Measurements from ENCODE around the gene PIK3R5. TPM values are rescaled to one million over a fixed set of nuclear protein-coding genes. Genes with fewer than 3 reads are reported as not detected.
A peak's percentile ranks its signal among the peaks of the same experiment; 100 is the strongest.

The PIK3R5 gene
- 2.2 TPM for polyA plus RNA-seq (2013, experiment 1 of 2)
- polyA plus RNA-seq (2013, experiment 2 of 2), result 1.7 TPM

- WGBS (ENCODE audit: extremely low coverage, insufficient coverage, low lambda C conversion rate), result no CpG with 5 or more reads among the region's 72 CpGs
- Histone ChIP-seq H3K56ac (ENCODE audit: low read length) (peak within 1 kb of the TSS; percentile 86), H3K4ac (ENCODE audit: low read depth, low read length) (no peak within 1 kb of the TSS), H4K8ac (ENCODE audit: low read depth, low read length) (peak within 1 kb of the TSS; percentile 95), H3K79me2 (ENCODE audit: control insufficient read depth, insufficient read depth, low read length) (no peaks in the 10 kb centered on the region), H3K36me3 (ENCODE audit: control insufficient read depth, insufficient read depth, low read length) (no peaks in the 10 kb centered on the region), H3K23ac (ENCODE audit: low read length) (no peak within 1 kb of the TSS), H3K4me3 (ENCODE audit: low read length) (peak within 1 kb of the TSS; percentile 54), H3K27ac (ENCODE audit: low read depth, low read length) (no peak within 1 kb of the TSS), H2BK15ac (replicated peaks; ENCODE audit: low read depth) (no peak within 1 kb of the TSS), H2BK120ac (ENCODE audit: low read depth, low read length) (no peak within 1 kb of the TSS), H3K9ac (ENCODE audit: low read length) (peak within 1 kb of the TSS; percentile 74), H3K27me3 (ENCODE audit: insufficient read depth, low read length, poor library complexity) (no peaks in the 10 kb centered on the region), H2AK5ac (ENCODE audit: low read length) (no peak within 1 kb of the TSS), H3K4me1 (ENCODE audit: control insufficient read depth, low read depth, low read length) (no peaks in the 10 kb centered on the region), H4K5ac (ENCODE audit: low read length) (no peak within 1 kb of the TSS), H3K4me2 (ENCODE audit: low read length) (peak within 1 kb of the TSS; percentile 77), H2BK5ac (ENCODE audit: low read length) (no peak within 1 kb of the TSS), H3K79me1 (ENCODE audit: low read length) (no peaks in the 10 kb centered on the region), H3K18ac (ENCODE audit: low read length) (peak within 1 kb of the TSS; percentile 54)
- DNase-seq, result peak; percentile 87
Measured at GRCh38 chr17:8965394-8966168, at the start of gene PIK3R5. PIK3R5 (minus strand) TSS chr17:8965707; CDS start chr17:8911494, 54,213 bp downstream.

GRCh38 chr17:9011001-9011400, 45.5 kb upstream of the PIK3R5 start:
- H2BK5ac ChIP-seq (ENCODE audit: low read length), result no peak overlapping the region
- WGBS (ENCODE audit: extremely low coverage, insufficient coverage, low lambda C conversion rate), result no CpG with 5 or more reads among the region's 7 CpGs
- H3K79me2 ChIP-seq (ENCODE audit: control insufficient read depth, insufficient read depth, low read length), result no peaks in the 10 kb centered on the region
- H3K36me3 ChIP-seq (ENCODE audit: control insufficient read depth, insufficient read depth, low read length), result no peaks in the 10 kb centered on the region
- no peak overlapping the region for H4K5ac ChIP-seq (ENCODE audit: low read length)
- DNase-seq, result no peak
- no peak overlapping the region for H3K4me3 ChIP-seq (ENCODE audit: low read length)
- H3K23ac ChIP-seq (ENCODE audit: low read length), result no peak overlapping the region
- H4K8ac ChIP-seq (ENCODE audit: low read depth, low read length), result no peak overlapping the region
- H3K9ac ChIP-seq (ENCODE audit: low read length), result no peak overlapping the region
- peak overlapping the region; percentile 28 for H3K56ac ChIP-seq (ENCODE audit: low read length)
- H3K4me1 ChIP-seq (ENCODE audit: control insufficient read depth, low read depth, low read length), result peaks cover under 1% of the 10 kb centered on the region
- H2AK5ac ChIP-seq (ENCODE audit: low read length), result no peak overlapping the region
- no peak overlapping the region for H2BK15ac ChIP-seq (replicated peaks; ENCODE audit: low read depth)
- H3K4ac ChIP-seq (ENCODE audit: low read depth, low read length), result no peak overlapping the region
- peaks cover 6% of the 10 kb centered on the region for H3K27me3 ChIP-seq (ENCODE audit: insufficient read depth, low read length, poor library complexity)
- H2BK120ac ChIP-seq (ENCODE audit: low read depth, low read length), result no peak overlapping the region
- no peak overlapping the region for H3K4me2 ChIP-seq (ENCODE audit: low read length)
- no peak overlapping the region for H3K27ac ChIP-seq (ENCODE audit: low read depth, low read length)
- no peaks in the 10 kb centered on the region for H3K79me1 ChIP-seq (ENCODE audit: low read length)
- H3K18ac ChIP-seq (ENCODE audit: low read length), result no peak overlapping the region

GRCh38 chr17:9009737-9010136, 44.2 kb upstream of the PIK3R5 start:
- H3K27ac ChIP-seq (ENCODE audit: low read depth, low read length), result no peak overlapping the region
- H3K23ac ChIP-seq (ENCODE audit: low read length), result no peak overlapping the region
- H3K4me2 ChIP-seq (ENCODE audit: low read length), result no peak overlapping the region
- no peak overlapping the region for H2BK120ac ChIP-seq (ENCODE audit: low read depth, low read length)
- no peaks in the 10 kb centered on the region for H3K36me3 ChIP-seq (ENCODE audit: control insufficient read depth, insufficient read depth, low read length)
- H2BK15ac ChIP-seq (replicated peaks; ENCODE audit: low read depth), result no peak overlapping the region
- no peak overlapping the region for H3K18ac ChIP-seq (ENCODE audit: low read length)
- H4K8ac ChIP-seq (ENCODE audit: low read depth, low read length), result no peak overlapping the region
- H2AK5ac ChIP-seq (ENCODE audit: low read length), result no peak overlapping the region
- no peaks in the 10 kb centered on the region for H3K79me1 ChIP-seq (ENCODE audit: low read length)
- WGBS (ENCODE audit: extremely low coverage, insufficient coverage, low lambda C conversion rate), result no CpG with 5 or more reads among the region's 6 CpGs
- H3K9ac ChIP-seq (ENCODE audit: low read length), result no peak overlapping the region
- no peak overlapping the region for H3K56ac ChIP-seq (ENCODE audit: low read length)
- no peak overlapping the region for H4K5ac ChIP-seq (ENCODE audit: low read length)
- H3K4me3 ChIP-seq (ENCODE audit: low read length), result no peak overlapping the region
- H3K4ac ChIP-seq (ENCODE audit: low read depth, low read length), result no peak overlapping the region
- peaks cover 18% of the 10 kb centered on the region for H3K27me3 ChIP-seq (ENCODE audit: insufficient read depth, low read length, poor library complexity)
- no peak for DNase-seq
- H3K4me1 ChIP-seq (ENCODE audit: control insufficient read depth, low read depth, low read length), result no peaks in the 10 kb centered on the region
- no peaks in the 10 kb centered on the region for H3K79me2 ChIP-seq (ENCODE audit: control insufficient read depth, insufficient read depth, low read length)
- no peak overlapping the region for H2BK5ac ChIP-seq (ENCODE audit: low read length)

- H3K27me3 ChIP-seq (ENCODE audit: insufficient read depth, low read length, poor library complexity), result peaks cover 24% of the 10 kb centered on the region
Measured at GRCh38 chr17:9009096-9009495, 43.6 kb upstream of the PIK3R5 start.

GRCh38 chr17:9007052-9007714, 41.7 kb upstream of the PIK3R5 start:
- Histone ChIP-seq H3K4ac (ENCODE audit: low read depth, low read length) (no peak overlapping the region), H3K4me2 (ENCODE audit: low read length) (no peak overlapping the region), H4K5ac (ENCODE audit: low read length) (no peak overlapping the region), H2BK120ac (ENCODE audit: low read depth, low read length) (no peak overlapping the region), H2BK15ac (replicated peaks; ENCODE audit: low read depth) (no peak overlapping the region), H3K27ac (ENCODE audit: low read depth, low read length) (no peak overlapping the region), H3K79me2 (ENCODE audit: control insufficient read depth, insufficient read depth, low read length) (no peaks in the 10 kb centered on the region), H3K4me1 (ENCODE audit: control insufficient read depth, low read depth, low read length) (peaks cover 2% of the 10 kb centered on the region), H3K79me1 (ENCODE audit: low read length) (no peaks in the 10 kb centered on the region), H3K9ac (ENCODE audit: low read length) (no peak overlapping the region), H3K4me3 (ENCODE audit: low read length) (no peak overlapping the region), H3K36me3 (ENCODE audit: control insufficient read depth, insufficient read depth, low read length) (no peaks in the 10 kb centered on the region), H3K23ac (ENCODE audit: low read length) (no peak overlapping the region), H3K27me3 (ENCODE audit: insufficient read depth, low read length, poor library complexity) (peaks cover 35% of the 10 kb centered on the region), H4K8ac (ENCODE audit: low read depth, low read length) (no peak overlapping the region), H2BK5ac (ENCODE audit: low read length) (no peak overlapping the region), H3K18ac (ENCODE audit: low read length) (no peak overlapping the region), H3K56ac (ENCODE audit: low read length) (no peak overlapping the region), H2AK5ac (ENCODE audit: low read length) (no peak overlapping the region)
- DNase-seq, result no peak
- WGBS (ENCODE audit: extremely low coverage, insufficient coverage, low lambda C conversion rate), result no CpG with 5 or more reads among the region's 2 CpGs

More at GRCh38 chr17:9009096-9009495, 43.6 kb upstream of the PIK3R5 start:
- Histone ChIP-seq H4K5ac (ENCODE audit: low read length) (no peak overlapping the region), H3K4me1 (ENCODE audit: control insufficient read depth, low read depth, low read length) (no peaks in the 10 kb centered on the region), H2BK15ac (replicated peaks; ENCODE audit: low read depth) (no peak overlapping the region), H3K18ac (ENCODE audit: low read length) (no peak overlapping the region), H2BK5ac (ENCODE audit: low read length) (no peak overlapping the region), H3K79me1 (ENCODE audit: low read length) (no peaks in the 10 kb centered on the region), H3K23ac (ENCODE audit: low read length) (no peak overlapping the region), H4K8ac (ENCODE audit: low read depth, low read length) (no peak overlapping the region), H3K4me3 (ENCODE audit: low read length) (no peak overlapping the region), H3K4ac (ENCODE audit: low read depth, low read length) (no peak overlapping the region), H3K27ac (ENCODE audit: low read depth, low read length) (no peak overlapping the region), H3K9ac (ENCODE audit: low read length) (no peak overlapping the region), H3K36me3 (ENCODE audit: control insufficient read depth, insufficient read depth, low read length) (no peaks in the 10 kb centered on the region), H2AK5ac (ENCODE audit: low read length) (no peak overlapping the region), H3K56ac (ENCODE audit: low read length) (no peak overlapping the region), H3K4me2 (ENCODE audit: low read length) (no peak overlapping the region), H3K79me2 (ENCODE audit: control insufficient read depth, insufficient read depth, low read length) (no peaks in the 10 kb centered on the region), H2BK120ac (ENCODE audit: low read depth, low read length) (no peak overlapping the region)
- DNase-seq, result no peak
- no CpG with 5 or more reads among the region's 4 CpGs for WGBS (ENCODE audit: extremely low coverage, insufficient coverage, low lambda C conversion rate)
